Measurements from ENCODE around the gene LDHD.
A peak's percentile ranks its signal among the peaks of the same experiment; 100 is the strongest.

Gene LDHD

GRCh38 chr16:75108792-75109731 is 7.5 kb downstream of the LDHD start:
- peak overlapping the region; percentile 83 for H3K27ac ChIP-seq
- TF ChIP-seq, protein P1, sequence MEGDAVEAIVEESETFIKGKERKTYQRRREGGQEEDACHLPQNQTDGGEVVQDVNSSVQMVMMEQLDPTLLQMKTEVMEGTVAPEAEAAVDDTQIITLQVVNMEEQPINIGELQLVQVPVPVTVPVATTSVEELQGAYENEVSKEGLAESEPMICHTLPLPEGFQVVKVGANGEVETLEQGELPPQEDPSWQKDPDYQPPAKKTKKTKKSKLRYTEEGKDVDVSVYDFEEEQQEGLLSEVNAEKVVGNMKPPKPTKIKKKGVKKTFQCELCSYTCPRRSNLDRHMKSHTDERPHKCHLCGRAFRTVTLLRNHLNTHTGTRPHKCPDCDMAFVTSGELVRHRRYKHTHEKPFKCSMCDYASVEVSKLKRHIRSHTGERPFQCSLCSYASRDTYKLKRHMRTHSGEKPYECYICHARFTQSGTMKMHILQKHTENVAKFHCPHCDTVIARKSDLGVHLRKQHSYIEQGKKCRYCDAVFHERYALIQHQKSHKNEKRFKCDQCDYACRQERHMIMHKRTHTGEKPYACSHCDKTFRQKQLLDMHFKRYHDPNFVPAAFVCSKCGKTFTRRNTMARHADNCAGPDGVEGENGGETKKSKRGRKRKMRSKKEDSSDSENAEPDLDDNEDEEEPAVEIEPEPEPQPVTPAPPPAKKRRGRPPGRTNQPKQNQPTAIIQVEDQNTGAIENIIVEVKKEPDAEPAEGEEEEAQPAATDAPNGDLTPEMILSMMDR (conservative IDR thresholded peaks at IDR 0.05), result no peak
- TF ChIP-seq ZFX (IDR thresholded peaks at IDR 0.05), result peak; percentile 70; the same call in 1 of the 2 replicates

GRCh38 chr16:75107505-75107904 is 9.1 kb downstream of the LDHD start:
- TF ChIP-seq, protein P1 (conservative IDR thresholded peaks at IDR 0.05), result no peak
- no peak for TF ChIP-seq ZFX (IDR thresholded peaks at IDR 0.05)
- no peak overlapping the region for H3K27ac ChIP-seq

GRCh38 chr16:75106351-75107274 is 10.0 kb downstream of the LDHD start:
- TF ChIP-seq, protein P1 (conservative IDR thresholded peaks at IDR 0.05), result no peak
- TF ChIP-seq ZFX (IDR thresholded peaks at IDR 0.05), result no peak
- H3K27ac ChIP-seq, result no peak overlapping the region

DNA sequence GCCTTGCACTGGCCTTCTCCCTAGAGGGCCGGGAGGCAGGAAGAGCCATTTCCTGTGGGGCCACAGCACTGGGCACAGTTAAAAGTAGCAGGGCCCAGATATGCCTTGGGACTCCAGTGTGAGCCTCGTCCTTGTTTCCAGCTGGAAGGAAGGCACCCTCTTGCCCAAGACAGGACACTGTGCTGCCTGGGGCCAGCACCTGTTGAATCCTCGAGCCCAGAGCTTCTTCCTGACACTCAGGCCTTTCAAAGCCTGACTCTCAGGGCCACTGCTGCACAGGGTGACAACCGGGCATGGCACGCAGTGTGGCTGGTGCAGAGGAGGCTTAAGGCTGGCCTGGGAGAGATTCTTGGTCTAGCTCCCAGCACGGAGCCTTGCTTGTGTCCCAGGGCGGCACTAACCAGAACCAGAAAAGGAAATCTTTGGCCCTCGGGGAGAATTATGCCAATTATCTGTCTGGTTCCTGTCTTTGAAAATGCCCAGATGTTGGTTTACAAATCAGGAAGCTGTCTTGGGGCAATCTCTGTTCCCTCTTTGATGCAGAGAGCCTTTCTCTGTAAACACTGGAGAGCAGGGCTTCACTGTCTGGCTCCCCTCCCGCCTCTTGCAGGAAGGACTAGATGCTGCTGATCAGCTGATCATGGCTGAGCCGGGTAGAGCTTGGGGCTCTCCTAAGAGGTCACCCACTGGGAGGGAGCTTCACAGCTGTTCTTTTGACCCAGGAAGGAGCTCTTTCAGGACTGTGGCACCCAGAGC is 11.1 kb downstream of the LDHD start:
- TF ChIP-seq ZFX (IDR thresholded peaks at IDR 0.05), result no peak
- TF ChIP-seq, protein P1 (conservative IDR thresholded peaks at IDR 0.05), result no peak
- H3K27ac ChIP-seq, result no peak overlapping the region

GRCh38 chr16:75104836-75105235 is 11.7 kb downstream of the LDHD start:
- H3K27ac ChIP-seq, result no peak overlapping the region
- TF ChIP-seq, protein P1 (conservative IDR thresholded peaks at IDR 0.05), result no peak
- no peak for TF ChIP-seq ZFX (IDR thresholded peaks at IDR 0.05)

DNA sequence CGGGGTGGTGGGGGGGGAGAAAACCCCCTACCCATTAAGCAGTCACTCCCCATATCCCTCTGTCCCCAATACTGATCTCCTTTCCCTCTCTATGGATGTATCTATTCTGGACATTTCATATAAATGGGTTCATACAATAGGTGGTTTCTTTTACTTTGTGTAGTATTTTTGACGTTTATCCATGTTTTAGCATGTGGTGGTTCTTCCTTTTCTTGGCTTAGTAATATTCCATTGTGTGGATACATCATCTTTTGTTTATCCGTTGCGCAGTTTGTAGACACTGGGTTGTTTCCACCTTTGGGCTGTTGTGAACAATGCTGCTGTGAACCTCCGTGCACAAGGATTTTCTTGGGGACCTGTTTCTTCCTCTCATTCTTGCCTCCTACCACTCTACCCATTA is 12.6 kb downstream of the LDHD start:
- no peak overlapping the region for H3K27ac ChIP-seq
- TF ChIP-seq, protein P1 (conservative IDR thresholded peaks at IDR 0.05), result no peak
- TF ChIP-seq ZFX (IDR thresholded peaks at IDR 0.05), result no peak

Measured in C4-2B (cell line).